HTERT RPE-1 (cell line): ENCODE data around the gene CNDP2.
"Not testable (repeated sequence)": the region's sequence is repeated elsewhere in the genome, so short reads cannot be mapped to it uniquely, and the experiment has no call there.

Experiments used
- in situ Hi-C: fragments of 300-500 bp; cut with MboI; formaldehyde crosslinking; loops from 4 replicates; pipeline ENCODE4 v1.14.3; 2020; ENCODE audit warnings: low sequenced_read_pairs

CNDP2 gene

DNA sequence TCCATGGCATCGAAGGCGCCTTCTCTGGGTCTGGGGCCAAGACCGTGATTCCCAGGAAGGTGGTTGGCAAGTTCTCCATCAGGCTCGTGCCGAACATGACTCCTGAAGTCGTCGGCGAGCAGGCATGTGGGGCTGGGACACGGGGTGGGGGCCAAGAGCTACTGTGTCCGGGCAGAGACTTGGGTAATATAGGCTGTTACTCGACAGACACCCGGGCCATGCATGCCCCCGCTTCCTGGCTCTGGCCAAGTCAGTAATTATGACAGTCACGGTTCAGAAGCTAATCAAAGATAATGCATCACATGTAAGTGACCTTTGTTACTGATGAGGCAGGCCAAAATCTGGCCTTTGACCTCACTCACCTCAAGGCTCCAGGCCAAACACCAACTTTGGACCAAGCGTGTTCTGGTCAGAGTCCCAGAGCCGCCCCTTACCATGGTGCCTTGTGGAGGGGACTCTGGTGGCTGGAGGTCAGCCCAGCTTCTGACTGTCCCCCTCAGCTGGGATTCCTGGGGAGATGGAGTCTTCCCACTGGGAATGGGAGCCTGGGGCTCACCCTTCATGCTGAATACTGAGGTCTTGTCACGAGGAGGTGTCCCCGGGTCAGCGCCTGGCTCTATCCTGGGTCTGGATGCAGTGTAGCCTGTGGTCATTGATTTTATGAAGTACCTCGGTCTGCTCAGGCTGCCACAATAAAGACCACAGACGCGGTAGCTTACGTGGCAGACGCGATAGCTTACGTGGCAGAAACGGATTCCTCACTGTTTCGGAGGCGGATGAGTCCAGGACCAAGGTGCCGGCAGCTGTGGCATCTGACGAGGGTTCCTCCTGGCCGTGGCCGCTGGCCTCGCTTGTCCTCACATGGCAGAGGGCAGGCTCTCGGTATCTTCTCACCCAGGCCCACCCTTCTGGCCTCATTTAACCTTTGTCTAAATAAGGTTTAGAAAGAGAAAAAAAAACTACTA lies 20.4 kb downstream of the CNDP2 start:
- in situ Hi-C loops: no loop called here

DNA sequence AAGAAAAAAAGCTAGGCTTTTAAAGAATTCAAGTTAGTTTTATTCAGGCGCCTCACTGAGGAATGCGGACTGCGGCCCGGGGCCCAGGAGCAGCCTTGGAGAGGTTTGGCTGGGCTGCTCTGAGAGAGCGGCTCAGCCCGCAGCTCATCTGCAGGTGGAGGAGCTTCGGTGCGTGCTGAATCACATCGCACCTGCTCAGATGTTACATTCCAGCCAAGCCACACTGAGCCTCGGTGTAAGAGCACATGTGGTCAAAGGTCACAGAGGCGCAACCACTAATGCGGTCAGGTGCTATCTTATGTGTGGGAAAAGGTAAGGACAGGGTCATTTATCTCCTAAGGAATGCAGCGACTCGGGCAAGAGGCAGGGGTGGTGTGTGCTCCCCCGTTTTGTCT lies 21.1 kb downstream of the CNDP2 start:
- in situ Hi-C loops: no loop called here

DNA sequence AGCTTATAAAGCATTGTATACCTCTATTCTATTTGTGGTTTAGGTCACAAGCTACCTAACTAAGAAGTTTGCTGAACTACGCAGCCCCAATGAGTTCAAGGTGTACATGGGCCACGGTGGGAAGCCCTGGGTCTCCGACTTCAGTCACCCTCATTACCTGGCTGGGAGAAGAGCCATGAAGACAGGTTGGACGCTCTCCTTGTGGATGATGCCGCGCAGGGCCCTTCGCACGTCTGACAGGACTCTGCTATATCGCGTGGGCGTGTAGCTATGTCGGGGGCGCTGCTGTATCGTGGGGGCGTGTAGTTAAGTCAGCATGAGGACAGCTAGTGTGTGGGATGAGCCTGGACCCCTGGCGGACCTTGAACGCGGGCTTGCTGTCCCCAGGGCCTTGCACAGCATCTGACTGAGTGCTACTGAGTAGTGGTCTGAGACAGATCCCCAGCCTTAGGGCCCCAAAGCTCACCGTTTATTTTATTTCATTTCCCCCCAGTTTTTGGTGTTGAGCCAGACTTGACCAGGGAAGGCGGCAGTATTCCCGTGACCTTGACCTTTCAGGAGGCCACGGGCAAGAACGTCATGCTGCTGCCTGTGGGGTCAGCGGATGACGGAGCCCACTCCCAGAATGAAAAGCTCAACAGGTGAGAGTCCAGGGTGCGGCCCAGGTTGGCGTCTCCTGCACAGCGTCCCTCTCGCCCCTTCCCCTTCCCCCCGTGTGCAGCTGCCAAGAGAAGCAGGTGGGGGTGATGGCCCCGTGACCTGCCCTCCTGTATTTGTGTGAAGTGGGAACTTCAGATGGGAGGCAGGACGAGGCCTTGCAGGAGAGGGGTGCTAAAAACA lies 22.5 kb downstream of the CNDP2 start:
- in situ Hi-C loops: no loop called here

DNA sequence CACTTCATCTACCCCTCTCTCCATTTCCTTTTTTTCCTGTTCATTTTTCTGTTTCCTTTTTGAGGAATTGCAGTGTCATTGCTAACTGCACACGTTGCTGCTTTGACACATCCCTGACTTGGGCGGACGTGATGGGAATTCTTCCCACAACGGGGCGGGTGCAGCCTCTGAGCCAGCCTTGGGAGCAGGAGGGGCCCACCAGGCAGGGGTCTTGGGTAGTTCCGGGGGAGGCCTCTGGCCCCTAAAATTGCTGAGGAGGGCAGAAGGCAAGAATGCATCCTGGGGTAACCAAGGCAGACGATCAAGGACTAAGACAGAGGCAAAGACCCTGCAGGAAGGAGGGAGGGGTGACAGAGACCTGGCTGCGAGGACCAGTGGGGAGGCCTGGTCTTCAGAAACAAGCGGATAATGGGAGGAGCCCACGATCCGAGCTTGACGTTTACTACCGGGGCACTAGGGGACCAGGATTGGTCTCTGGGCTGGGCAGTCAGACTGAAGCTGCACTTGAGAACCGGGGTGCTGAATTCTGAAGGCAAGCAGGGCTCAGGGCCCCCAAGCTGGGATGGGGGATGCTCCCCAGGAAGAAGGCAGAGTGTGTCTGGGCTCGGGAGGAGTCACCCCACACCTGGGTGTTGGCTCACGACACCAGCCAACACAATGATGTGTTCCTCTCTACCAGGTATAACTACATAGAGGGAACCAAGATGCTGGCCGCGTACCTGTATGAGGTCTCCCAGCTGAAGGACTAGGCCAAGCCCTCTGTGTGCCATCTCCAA lies 23.3 kb downstream of the CNDP2 start:
- in situ Hi-C loops: no loop called here

DNA sequence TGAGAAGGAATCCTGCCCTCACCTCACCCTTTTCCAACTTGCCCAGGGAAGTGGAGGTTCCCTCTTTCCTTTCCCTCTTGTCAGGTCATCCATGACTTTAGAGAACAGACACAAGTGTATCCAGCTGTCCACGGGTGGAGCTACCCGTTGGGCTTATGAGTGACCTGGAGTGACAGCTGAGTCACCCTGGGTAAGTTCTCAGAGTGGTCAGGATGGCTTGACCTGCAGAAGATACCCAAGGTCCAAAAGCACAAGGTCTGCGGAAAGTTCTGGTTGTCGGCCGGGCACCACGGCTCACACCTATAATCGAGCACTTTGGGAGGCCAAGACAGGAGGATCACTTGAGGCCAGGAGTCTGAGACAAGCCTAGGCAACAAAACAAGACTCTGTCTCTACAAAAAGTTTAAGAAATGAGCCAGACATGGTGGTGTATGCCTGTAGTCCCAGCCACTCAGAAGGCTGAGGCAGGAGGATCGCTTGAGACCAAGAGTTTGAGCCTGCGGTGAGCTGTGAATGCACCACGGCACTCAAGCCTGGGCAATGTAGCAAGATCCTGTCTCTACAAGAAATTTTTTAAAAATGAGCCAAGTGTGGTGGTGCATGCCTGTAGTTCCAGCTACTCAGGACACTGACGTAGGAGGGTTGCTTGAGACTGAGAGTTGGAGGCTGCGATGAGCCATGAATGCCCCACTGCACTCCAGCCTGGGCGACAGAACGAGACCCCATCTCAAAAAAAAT lies 24.1 kb downstream of the CNDP2 start:
- in situ Hi-C loops: no loop called here

GRCh38 chr18:74521068-74521725 lies 25.0 kb downstream of the CNDP2 start:
- in situ Hi-C loops: no loop called here

DNA sequence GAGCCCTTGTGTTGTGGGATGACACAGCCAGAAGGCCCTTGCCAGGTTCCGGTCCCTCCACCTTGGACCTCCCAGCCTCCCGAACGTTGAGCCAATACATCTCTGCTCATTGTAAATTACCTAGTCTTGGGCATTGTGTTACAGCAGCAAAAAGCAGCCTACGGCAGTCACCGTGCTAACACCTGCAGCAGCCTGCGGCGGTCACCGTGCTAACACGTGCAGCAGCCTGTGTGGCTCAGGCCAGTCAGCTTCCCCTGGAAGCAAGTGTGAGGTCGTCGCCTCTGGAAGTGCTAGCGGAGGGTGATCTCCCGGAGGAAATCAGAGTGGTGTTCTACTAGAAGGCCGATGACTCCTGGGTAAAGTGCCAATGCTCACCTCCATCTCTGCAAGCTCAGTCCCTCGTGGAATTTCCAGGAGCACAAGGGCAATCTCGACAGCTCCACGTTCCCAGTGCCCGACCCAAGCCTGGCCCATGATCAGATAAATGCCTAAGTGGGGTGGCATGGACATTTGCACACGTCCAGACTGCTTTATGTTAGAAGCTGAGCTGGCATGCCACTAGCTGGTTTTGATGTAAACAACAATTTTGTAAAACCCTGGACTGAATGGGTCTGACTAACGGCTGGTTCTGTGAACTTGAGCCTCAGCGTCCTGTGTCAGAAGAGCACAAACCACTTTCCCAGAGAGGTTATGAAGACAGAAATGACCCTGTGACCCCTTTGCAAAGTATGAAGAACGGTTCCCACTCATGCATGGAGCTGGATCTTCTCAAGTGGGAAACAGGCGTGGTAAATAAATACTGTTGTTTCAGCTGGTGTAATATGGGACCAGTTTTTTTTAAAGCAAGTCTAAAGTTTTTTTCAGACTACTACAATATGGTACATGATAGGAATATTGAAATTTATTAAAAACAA lies 26.7 kb downstream of the CNDP2 start:
- in situ Hi-C loops: no loop called here

DNA sequence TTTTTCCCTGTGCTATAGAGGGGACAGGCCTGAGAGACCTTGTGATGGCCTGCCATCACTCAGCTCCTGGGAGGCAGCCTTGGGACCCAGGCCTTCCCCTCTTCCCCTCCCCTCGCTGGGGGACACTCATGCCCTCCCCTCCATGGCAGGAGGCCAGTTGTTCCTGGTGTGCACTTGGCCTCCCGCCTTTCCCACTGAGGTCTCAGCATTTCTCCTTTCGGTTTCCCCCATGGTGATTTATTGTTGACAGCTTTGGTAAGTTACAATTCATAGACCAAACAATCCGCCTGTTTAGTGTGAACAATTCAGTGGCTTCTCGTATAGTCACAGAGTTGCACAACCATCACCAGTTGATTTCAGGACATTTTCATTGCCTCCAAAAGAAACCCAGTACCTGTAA lies 27.9 kb downstream of the CNDP2 start:
- in situ Hi-C loops: no loop called here

DNA sequence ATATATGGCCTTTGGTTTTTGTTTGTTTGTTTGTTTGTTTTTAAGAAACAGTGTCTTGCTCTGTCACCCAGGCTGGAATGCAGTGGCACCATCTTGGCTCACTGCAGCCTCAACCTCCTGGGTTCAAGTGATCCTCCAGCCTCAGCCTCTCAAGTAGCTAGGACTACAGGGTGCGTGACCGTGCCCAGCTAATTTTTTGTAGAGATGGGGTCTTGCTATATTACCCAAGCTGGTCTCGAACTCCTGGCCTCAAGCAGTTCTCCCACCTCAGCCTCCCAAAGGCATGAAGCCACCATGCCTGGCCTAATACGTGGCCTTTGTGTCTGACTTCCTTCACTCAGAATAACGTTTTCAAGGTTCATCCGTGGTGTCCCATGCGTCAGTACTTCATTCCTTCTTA lies 28.8 kb downstream of the CNDP2 start:
- in situ Hi-C loops: not testable (repeated sequence)

DNA sequence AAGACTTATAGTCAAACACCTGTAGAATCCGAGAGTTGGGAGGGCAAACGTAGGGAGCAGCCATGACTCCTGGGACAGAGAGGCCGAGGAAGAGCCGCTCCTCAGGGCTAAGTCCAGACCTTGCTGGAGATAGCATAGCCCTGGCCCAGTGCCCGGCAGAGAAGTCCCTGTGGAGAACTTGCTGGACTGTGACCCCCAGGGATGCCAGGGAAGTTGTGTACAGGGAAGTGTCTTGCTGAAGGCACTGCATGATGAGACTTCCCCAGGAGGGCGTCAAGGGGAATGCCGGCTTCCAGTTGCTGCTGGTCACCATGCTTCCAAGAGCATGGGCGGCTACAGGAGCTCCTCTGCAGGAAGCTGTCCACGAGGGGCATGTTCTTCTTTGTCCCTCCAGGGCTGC lies 29.6 kb downstream of the CNDP2 start:
- in situ Hi-C loops: no loop called here

- in situ Hi-C loops: no loop called here
Observed at GRCh38 chr18:74526488-74526887, 30.3 kb downstream of the CNDP2 start.

DNA sequence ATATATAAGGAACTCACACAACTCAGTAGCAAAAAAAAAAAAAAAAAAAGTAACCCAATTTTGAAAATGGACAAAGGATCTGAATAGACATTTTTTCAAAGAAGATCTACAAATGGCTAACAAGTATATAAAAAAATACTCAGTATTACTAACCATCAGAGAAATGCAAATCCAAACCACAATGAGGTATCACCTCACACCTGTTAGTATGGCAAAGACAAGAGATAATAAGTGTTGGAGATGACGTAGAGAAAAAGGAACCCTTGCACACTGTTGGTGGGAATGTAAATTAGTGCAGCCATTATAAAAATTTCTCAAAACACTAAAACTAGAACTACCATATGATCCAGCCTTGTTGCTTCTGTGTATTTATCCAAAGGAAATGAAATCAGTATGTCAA lies 32.3 kb downstream of the CNDP2 start:
- in situ Hi-C loops: no loop called here

DNA sequence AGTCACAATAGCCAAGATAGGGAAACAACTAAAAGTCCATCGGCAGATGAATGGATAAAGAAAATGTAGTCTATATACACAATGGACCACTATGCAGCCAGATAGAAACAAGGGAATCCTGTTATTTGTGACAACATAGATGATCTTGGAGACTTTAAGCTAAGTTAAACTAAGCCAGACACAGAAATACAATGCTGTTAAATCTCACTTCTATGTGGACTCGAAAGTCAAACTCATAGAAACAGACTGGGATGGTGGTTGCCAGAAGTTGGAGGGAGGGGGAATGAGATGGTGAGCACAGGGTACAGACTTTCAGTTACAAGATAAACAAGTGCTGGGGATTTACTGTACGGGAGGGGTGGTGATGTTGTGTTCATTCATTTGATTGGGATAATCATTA lies 32.8 kb downstream of the CNDP2 start:
- in situ Hi-C loops: no loop called here

GRCh38 chr18:74529378-74529777 lies 33.2 kb downstream of the CNDP2 start:
- in situ Hi-C loops: no loop called here

DNA sequence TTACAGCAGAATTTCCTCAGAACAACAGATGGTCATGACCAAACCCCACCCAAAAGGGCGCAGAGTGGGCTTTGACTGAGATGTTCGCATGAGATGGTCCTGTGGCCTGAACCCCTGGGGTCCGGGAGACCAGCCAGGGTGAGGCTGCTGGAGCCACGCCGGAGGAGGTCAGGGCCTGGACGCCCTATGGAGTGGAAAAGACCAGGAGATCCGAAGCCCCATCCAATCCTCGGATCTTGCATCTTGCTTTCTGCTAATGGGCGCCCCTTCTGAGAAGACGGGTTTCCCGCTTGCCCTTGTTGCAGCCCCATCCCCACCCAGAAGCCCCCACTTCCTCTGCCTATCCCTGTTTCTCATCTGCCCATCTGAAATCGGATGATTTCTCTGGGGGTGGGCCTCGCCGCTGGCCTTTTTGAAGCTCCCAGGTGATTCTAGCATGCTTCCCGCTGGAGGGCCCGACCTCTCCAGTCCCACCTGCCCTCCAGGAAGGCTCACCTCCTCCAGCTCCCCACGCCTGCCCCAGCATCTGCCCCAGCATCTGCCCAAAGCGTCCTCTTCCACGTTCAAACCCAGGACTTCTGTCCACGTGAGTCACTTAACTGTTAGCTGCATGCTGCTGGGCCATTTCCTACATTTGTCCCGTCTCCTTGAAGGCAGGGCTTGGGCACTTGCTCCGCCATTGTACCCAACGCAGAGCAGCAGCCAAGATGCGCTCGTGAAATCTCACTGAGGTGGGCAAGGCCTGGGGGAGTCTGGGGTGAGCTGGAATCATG lies 33.8 kb downstream of the CNDP2 start:
- in situ Hi-C loops: no loop called here

DNA sequence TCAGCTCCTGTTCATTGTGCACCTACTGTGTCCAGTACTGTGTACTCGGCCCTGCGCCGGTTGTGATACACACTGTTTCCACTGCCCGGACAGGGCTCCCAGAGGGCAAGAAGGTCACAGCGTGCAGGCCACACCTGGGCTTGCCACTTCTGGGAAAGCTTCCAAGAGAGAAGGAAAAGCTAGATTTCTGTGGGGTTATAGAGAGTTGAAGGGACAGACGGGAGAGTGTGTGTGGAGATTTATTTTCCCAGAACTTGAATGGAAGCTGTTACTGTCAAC lies 34.4 kb downstream of the CNDP2 start:
- in situ Hi-C loops: no loop called here

DNA sequence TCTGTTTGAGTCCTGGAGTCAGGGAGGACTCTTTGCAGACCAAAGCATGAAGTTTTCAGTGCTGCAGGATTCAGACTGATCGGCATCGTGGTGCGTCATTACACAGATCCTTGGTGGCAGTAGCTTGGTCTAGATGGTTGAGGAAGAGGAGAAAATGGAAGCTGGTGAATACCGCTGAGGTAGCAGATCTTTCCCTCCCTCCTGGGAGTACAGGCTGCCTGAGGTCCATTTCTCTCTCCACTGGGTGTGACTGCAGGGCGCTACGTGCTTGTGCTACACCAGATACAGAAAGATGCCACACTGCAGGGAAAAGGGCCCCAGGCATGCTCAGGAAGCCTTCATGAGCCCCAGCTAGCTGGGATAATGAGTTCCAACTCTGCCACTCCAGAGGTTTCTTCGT lies 34.9 kb downstream of the CNDP2 start:
- in situ Hi-C loops: no loop called here

- in situ Hi-C loops: no loop called here
Observed at GRCh38 chr18:74532511-74533025, 36.4 kb downstream of the CNDP2 start.
